K562 (cell line): Measurements from ENCODE around the gene DET1. TPM values are rescaled to one million over a fixed set of nuclear protein-coding genes. Genes with fewer than 3 reads are reported as not detected.

Experiments
- CXXC5 ChIP-seq: fragments of 250-450 bp; sonication (Bioruptor Pico); IDR thresholded peaks from 2 replicates; pipeline ENCODE4 v1.8.0; 2022; ENCODE audit warnings: inconsistent platforms, mild to moderate bottlenecking, moderate library complexity
- KDM1A ChIP-seq, 2 experiments: fragments of 450-650 bp; IDR thresholded peaks; 2 replicates each; pipeline ENCODE4 v1.6.1; 2016; ENCODE audit warnings: mild to moderate bottlenecking in 2 of 2
- MTA3 ChIP-seq: fragments of 450-650 bp; formaldehyde crosslinking; IDR thresholded peaks from 2 replicates; pipeline ENCODE4 v1.6.1; 2017; ENCODE audit warnings: mild to moderate bottlenecking, borderline replicate concordance
- NEUROD1 ChIP-seq: fragments of 150-350 bp; IDR thresholded peaks from 2 replicates; pipeline ENCODE4 v1.6.1; 2014; ENCODE audit warnings: borderline replicate concordance, low read length, low read depth; ENCODE audit not compliant: partially characterized antibody
- PML ChIP-seq: IDR thresholded peaks from 2 replicates; pipeline ENCODE4 v1.6.1; 2012; ENCODE audit warnings: low read length, inconsistent platforms
- POLR3A ChIP-seq: IDR thresholded peaks from 2 replicates; pipeline ENCODE4 v1.6.1; 2011; ENCODE audit warnings: borderline replicate concordance, mild to moderate bottlenecking, moderate library complexity; ENCODE audit not compliant: insufficient read length, insufficient read depth; ENCODE audit errors: extremely low read depth
- PURB ChIP-seq: sonication (generic); formaldehyde crosslinking; IDR thresholded peaks from 2 replicates; pipeline ENCODE4 v1.9.0; 2021; ENCODE audit warnings: low read depth, mild to moderate bottlenecking, missing genetic modification reagents
- RUNX1 ChIP-seq: sonication (generic); IDR thresholded peaks from 2 replicates; pipeline ENCODE4 v1.6.1; 2016; ENCODE audit warnings: antibody characterized with exemption, low read depth
- SRSF3 ChIP-seq: fragments of 200-400 bp; formaldehyde crosslinking; IDR thresholded peaks from 2 replicates; pipeline ENCODE4 v1.6.1; 2016; ENCODE audit warnings: mild to moderate bottlenecking, low read length, moderate library complexity; ENCODE audit not compliant: insufficient read depth
- STAT5B ChIP-seq: fragments of 250-450 bp; sonication (Bioruptor Pico); IDR thresholded peaks from 2 replicates; pipeline ENCODE4 v1.8.0; 2021; ENCODE audit warnings: mild to moderate bottlenecking, inconsistent platforms
- TEAD4 ChIP-seq, 2 experiments: sonication (generic) in 1 of 2; formaldehyde crosslinking in 1 of 2; IDR thresholded peaks; 2 replicates each; pipeline versions ENCODE4 v1.6.1 to v1.8.0; 2012 to 2022; ENCODE audit warnings: borderline replicate concordance in 1 of 2, inconsistent platforms in 1 of 2, low read length in 1 of 2, mild to moderate bottlenecking in 1 of 2, missing genetic modification reagents in 1 of 2
- XRCC3 ChIP-seq: fragments of 450-650 bp; IDR thresholded peaks from 2 replicates; pipeline ENCODE4 v1.6.1; 2017; ENCODE audit warnings: mild to moderate bottlenecking, moderate library complexity
- XRCC5 ChIP-seq: fragments of 200-400 bp; formaldehyde crosslinking; IDR thresholded peaks from 2 replicates; pipeline ENCODE4 v1.6.1; 2017; ENCODE audit warnings: low read depth, mild to moderate bottlenecking, low read length
- polyA plus RNA-seq, 8 experiments: library from polyadenylated mRNA; depleted of rRNA in 4 of 8; stranded (reverse) in 5 of 8; unstranded in 3 of 8; fragments of >200 nt; fragmentation: Nextera tagmentation in 2 of 8; fragmentation: Illumina TruSeq in 1 of 8; extraction: Ambion mirVana in 2 of 8; extraction: Trizol in 1 of 8; gene quantifications; 2 replicates each; pipeline versions ENCODE4 v1.2.1 to v1.2.3, GENCODE V29; 2011 to 2014; ENCODE audit warnings: inconsistent platforms in 1 of 8, missing spikeins in 1 of 8
- total RNA-seq, 7 experiments: library from RNA; depleted of rRNA in 6 of 7; stranded (reverse); fragments of >200 nt in 6 of 7; fragmentation: Illumina TruSeq in 2 of 7; extraction: Trizol in 2 of 7; gene quantifications; 2 replicates each; pipeline versions ENCODE4 v1.2.1 to v1.2.3, GENCODE V29; 2011 to 2021; ENCODE audit warnings: low replicate concordance in 1 of 7
- TF ChIP-seq, protein P1 (sequence below), 2 experiments: fragments of 450-650 bp in 1 of 2; sonication (generic) in 1 of 2; formaldehyde crosslinking in 1 of 2; IDR thresholded peaks in 1 of 2; conservative IDR thresholded peaks in 1 of 2; 2 replicates each; pipeline versions ENCODE4 v1.6.1 to v1.8.1; 2016 to 2023; ENCODE audit warnings: mild to moderate bottlenecking in 2 of 2, moderate library complexity in 2 of 2, inconsistent platforms in 1 of 2, missing genetic modification reagents in 1 of 2
- TF ChIP-seq, protein P2 (sequence below), 2 experiments: fragments of 450-650 bp in 1 of 2; IDR thresholded peaks; 2 replicates each; pipeline ENCODE4 v1.6.1; 2011 to 2017; ENCODE audit warnings: low read depth in 2 of 2, antibody characterized with exemption in 1 of 2, borderline replicate concordance in 1 of 2, low read length in 1 of 2, mild to moderate bottlenecking in 1 of 2, mixed read lengths in 1 of 2; ENCODE audit not compliant: control insufficient read depth in 1 of 2
- TF ChIP-seq, protein P3 (sequence below): fragments of 250-450 bp; sonication (Bioruptor Pico); IDR thresholded peaks from 2 replicates; pipeline ENCODE4 v1.4.0; 2020; ENCODE audit warnings: mild to moderate bottlenecking, moderate library complexity, borderline replicate concordance

The DET1 gene
- total and polyA plus RNA-seq, 9 of the 15 experiments (the other 6 are each of a cell fraction or from before 2014, with no cell fraction given), result 4.2 to 8.1 (median 6.0) TPM

DNA sequence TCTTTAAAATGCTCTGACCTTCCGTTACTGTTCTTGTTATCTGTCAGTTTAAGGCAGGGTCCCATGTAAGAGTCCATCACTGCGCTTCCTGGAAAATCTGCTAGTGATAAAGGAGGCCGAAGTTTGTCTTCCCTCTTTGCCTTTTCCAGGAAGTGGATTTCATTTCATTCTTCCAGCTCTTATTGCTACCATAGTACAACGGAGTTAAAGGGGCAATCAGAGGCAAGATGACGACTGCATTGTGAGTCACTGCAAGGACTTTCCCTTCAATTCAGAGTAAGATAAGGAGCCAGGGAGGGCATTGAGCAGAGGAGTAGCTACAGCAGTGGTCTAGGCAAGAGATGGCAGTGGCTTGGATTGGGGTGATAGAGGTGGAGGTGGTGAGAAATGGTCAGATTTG is 17.2 kb upstream of the DET1 start (continued):
- peak; percentile 56 for TF ChIP-seq MTA3
- TF ChIP-seq, protein P1, sequence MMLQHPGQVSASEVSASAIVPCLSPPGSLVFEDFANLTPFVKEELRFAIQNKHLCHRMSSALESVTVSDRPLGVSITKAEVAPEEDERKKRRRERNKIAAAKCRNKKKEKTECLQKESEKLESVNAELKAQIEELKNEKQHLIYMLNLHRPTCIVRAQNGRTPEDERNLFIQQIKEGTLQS (IDR thresholded peaks at IDR 0.05), result peak; percentile 93
- TF ChIP-seq, protein P1 (CRISPR knock-in tag; conservative IDR thresholded peaks at IDR 0.05), result no peak
- no peak for TF ChIP-seq PURB (CRISPR knock-in tag)
- TF ChIP-seq TEAD4 (IDR thresholded peaks at IDR 0.05; ENCODE audit: low read length), result peak; percentile 65; the same call in 1 of the 2 replicates
- TF ChIP-seq TEAD4 (CRISPR knock-in tag; IDR thresholded peaks at IDR 0.05; ENCODE audit: borderline replicate concordance), result no peak
- peak; percentile 78 to 93; a peak in 3 of 4 replicates for TF ChIP-seq KDM1A (IDR thresholded peaks at IDR 0.05)
- TF ChIP-seq, protein P2, sequence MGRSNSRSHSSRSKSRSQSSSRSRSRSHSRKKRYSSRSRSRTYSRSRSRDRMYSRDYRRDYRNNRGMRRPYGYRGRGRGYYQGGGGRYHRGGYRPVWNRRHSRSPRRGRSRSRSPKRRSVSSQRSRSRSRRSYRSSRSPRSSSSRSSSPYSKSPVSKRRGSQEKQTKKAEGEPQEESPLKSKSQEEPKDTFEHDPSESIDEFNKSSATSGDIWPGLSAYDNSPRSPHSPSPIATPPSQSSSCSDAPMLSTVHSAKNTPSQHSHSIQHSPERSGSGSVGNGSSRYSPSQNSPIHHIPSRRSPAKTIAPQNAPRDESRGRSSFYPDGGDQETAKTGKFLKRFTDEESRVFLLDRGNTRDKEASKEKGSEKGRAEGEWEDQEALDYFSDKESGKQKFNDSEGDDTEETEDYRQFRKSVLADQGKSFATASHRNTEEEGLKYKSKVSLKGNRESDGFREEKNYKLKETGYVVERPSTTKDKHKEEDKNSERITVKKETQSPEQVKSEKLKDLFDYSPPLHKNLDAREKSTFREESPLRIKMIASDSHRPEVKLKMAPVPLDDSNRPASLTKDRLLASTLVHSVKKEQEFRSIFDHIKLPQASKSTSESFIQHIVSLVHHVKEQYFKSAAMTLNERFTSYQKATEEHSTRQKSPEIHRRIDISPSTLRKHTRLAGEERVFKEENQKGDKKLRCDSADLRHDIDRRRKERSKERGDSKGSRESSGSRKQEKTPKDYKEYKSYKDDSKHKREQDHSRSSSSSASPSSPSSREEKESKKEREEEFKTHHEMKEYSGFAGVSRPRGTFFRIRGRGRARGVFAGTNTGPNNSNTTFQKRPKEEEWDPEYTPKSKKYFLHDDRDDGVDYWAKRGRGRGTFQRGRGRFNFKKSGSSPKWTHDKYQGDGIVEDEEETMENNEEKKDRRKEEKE (IDR thresholded peaks at IDR 0.05; ENCODE audit: borderline replicate concordance in 1 of 2, control insufficient read depth in 1 of 2, low read depth in 2 of 2, low read length in 1 of 2), result no peak
- no peak for TF ChIP-seq STAT5B (CRISPR knock-in tag)
- TF ChIP-seq NEUROD1, result peak; percentile 36
- peak; percentile 64 for TF ChIP-seq CXXC5 (CRISPR knock-in tag)
- no peak for TF ChIP-seq RUNX1
- no peak for TF ChIP-seq XRCC5
- peak; percentile 37; the same call in 1 of the 2 replicates for TF ChIP-seq PML
- TF ChIP-seq, protein P3, sequence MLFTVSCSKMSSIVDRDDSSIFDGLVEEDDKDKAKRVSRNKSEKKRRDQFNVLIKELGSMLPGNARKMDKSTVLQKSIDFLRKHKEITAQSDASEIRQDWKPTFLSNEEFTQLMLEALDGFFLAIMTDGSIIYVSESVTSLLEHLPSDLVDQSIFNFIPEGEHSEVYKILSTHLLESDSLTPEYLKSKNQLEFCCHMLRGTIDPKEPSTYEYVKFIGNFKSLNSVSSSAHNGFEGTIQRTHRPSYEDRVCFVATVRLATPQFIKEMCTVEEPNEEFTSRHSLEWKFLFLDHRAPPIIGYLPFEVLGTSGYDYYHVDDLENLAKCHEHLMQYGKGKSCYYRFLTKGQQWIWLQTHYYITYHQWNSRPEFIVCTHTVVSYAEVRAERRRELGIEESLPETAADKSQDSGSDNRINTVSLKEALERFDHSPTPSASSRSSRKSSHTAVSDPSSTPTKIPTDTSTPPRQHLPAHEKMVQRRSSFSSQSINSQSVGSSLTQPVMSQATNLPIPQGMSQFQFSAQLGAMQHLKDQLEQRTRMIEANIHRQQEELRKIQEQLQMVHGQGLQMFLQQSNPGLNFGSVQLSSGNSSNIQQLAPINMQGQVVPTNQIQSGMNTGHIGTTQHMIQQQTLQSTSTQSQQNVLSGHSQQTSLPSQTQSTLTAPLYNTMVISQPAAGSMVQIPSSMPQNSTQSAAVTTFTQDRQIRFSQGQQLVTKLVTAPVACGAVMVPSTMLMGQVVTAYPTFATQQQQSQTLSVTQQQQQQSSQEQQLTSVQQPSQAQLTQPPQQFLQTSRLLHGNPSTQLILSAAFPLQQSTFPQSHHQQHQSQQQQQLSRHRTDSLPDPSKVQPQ (CRISPR knock-in tag), result no peak
- no peak for TF ChIP-seq XRCC3
- TF ChIP-seq SRSF3, result no peak
- no peak for TF ChIP-seq POLR3A
